HG03378 (cell line): ENCODE results near the gene SRSF10.
"Not testable (repeated sequence)": the region's sequence is repeated elsewhere in the genome, so short reads cannot be mapped to it uniquely, and the experiment has no call there.

Experiments used
- ATAC-seq: cut with Tn5 transposase; IDR thresholded peaks from one replicate; pipeline ENCODE4 v1.9.1; 2021; ENCODE audit warnings: mild to moderate bottlenecking, moderate library complexity; ENCODE audit not compliant: unreplicated experiment

SRSF10 gene

GRCh38 chr1:23979881-23980727, at the start of gene SRSF10:
SRSF10 (minus strand) TSS chr1:23980327; CDS start chr1:23980255, 72 bp downstream.
- ATAC-seq: peak; percentile 82

- no peak for ATAC-seq
These were observed 47.8 kb upstream of the SRSF10 start for GRCh38 chr1:24027838-24028468.

GRCh38 chr1:24022581-24023361, 42.6 kb upstream of the SRSF10 start:
- no peak for ATAC-seq

GRCh38 chr1:24021403-24022266, 41.5 kb upstream of the SRSF10 start:
- no peak for ATAC-seq

- ATAC-seq: no peak
These were observed 40.3 kb upstream of the SRSF10 start for GRCh38 chr1:24020470-24020869.

- no peak for ATAC-seq
These were observed 39.9 kb upstream of the SRSF10 start for GRCh38 chr1:24020025-24020424.

GRCh38 chr1:24018611-24019580, 38.8 kb upstream of the SRSF10 start:
- ATAC-seq: no peak

- ATAC-seq: no peak
These were observed 35.4 kb upstream of the SRSF10 start for GRCh38 chr1:24015221-24016210.

GRCh38 chr1:24012878-24013277, 32.8 kb upstream of the SRSF10 start:
- ATAC-seq: not testable (repeated sequence)

- no peak for ATAC-seq
These were observed 30.5 kb upstream of the SRSF10 start for GRCh38 chr1:24010650-24011049.

GRCh38 chr1:24009406-24009805, 29.3 kb upstream of the SRSF10 start:
- ATAC-seq: no peak

- not testable (repeated sequence) for ATAC-seq
These were observed 28.6 kb upstream of the SRSF10 start for GRCh38 chr1:24008574-24009184.

- no peak for ATAC-seq
These were observed 27.0 kb upstream of the SRSF10 start for GRCh38 chr1:24007079-24007478.

- no peak for ATAC-seq
These were observed 25.0 kb upstream of the SRSF10 start for GRCh38 chr1:24005163-24005562.

- no peak for ATAC-seq
These were observed 24.0 kb upstream of the SRSF10 start for GRCh38 chr1:24004132-24004531.

GRCh38 chr1:24003331-24003972, 23.3 kb upstream of the SRSF10 start:
- no peak for ATAC-seq

GRCh38 chr1:24002695-24003094, 22.6 kb upstream of the SRSF10 start:
- ATAC-seq: no peak
